Esophagus squamous epithelium (tissue), 5 donors: Measurements from ENCODE around the gene ILKAP. TPM values are rescaled to one million over a fixed set of nuclear protein-coding genes. Genes with fewer than 3 reads are reported as not detected.

Source experiments
- DNase-seq: peaks from one replicate; lab custom pipeline; 2025; lab: John Stamatoyannopoulos, UW
- H3K27ac ChIP-seq, 4 donors: fragments of 200-600 bp; sonication (generic); one replicate each; pipeline ENCODE4 v1.5.1; 2016 to 2019; ENCODE audit warnings: mild to moderate bottlenecking in 1 of 4
- H3K27me3 ChIP-seq, 4 donors: fragments of 200-600 bp; sonication (generic); 1 replicate in 3 of 4; 2 replicates in 1 of 4; pipeline versions ENCODE4 v1.5.1 to v1.6.0; 2017 to 2021; ENCODE audit warnings: antibody characterized with exemption in 1 of 4
- H3K36me3 ChIP-seq, 3 donors: fragments of 200-600 bp; sonication (generic); one replicate each; pipeline ENCODE4 v1.5.1; 2016 to 2019
- H3K4me1 ChIP-seq, 3 donors: fragments of 200-600 bp; sonication (generic); one replicate each; pipeline ENCODE4 v1.5.1; 2017 to 2019
- H3K4me3 ChIP-seq, 4 donors: fragments of 200-600 bp; sonication (generic); 1 replicate in 3 of 4; 2 replicates in 1 of 4; pipeline ENCODE4 v1.5.1; 2016 to 2019; ENCODE audit warnings: mild to moderate bottlenecking in 2 of 4, moderate library complexity in 1 of 4
- H3K9me3 ChIP-seq, 3 donors: fragments of 200-600 bp; sonication (generic); one replicate each; pipeline ENCODE4 v1.5.1; 2016 to 2019
- CTCF ChIP-seq, 6 experiments: fragments of 450-650 bp in 4 of 6; fragments of 200-600 bp in 2 of 6; sonication (generic) in 2 of 6; IDR thresholded peaks; one replicate each; pipeline ENCODE4 v1.5.1; 2016 to 2019; ENCODE audit warnings: antibody characterized with exemption in 6 of 6, mild to moderate bottlenecking in 4 of 6, moderate library complexity in 4 of 6
- POLR2A ChIP-seq, 4 donors: fragments of 450-650 bp; IDR thresholded peaks; one replicate each; pipeline ENCODE4 v1.6.1; 2017; ENCODE audit warnings: antibody characterized with exemption in 4 of 4, mild to moderate bottlenecking in 4 of 4, moderate library complexity in 3 of 4
- WGBS, 2 donors: methylation state at CpG; one replicate each; pipeline ENCODE4 v1.1.5; 2018; 5-methylcytosine and 5-hydroxymethylcytosine counted together
- intact Hi-C: fragments of 100-400 bp; cut with DNase I; formaldehyde crosslinking; loops from one replicate; pipeline ENCODE4 v1.15.0; 2022
- total RNA-seq, 4 donors: library from RNA; depleted of rRNA; stranded (reverse); fragments of >200 nt; gene quantifications; one replicate each; pipeline ENCODE4 v1.1.0, GENCODE V29; 2016
- donor health status: DM: yes; HTN: yes; CAD: no.

Gene ILKAP
- total RNA-seq, 4 donors from 2014 or later, result 13.3 to 38.3 (median 20.7) TPM

GRCh38 chr2:238165288-238165921 lies 38.1 kb downstream of the ILKAP start:
- 77 to 96% methylated on average over 2 to 4 of the region's 12 CpGs for WGBS, 2 donors
- peaks cover 0 to 41% (median 15%) of the 10 kb centered on the region in 3 donors for H3K36me3 ChIP-seq
- no peaks in the 10 kb centered on the region for H3K9me3 ChIP-seq
- H3K27ac ChIP-seq, result no peak overlapping the region
- intact Hi-C loops, result no loop called here
- TF ChIP-seq CTCF (IDR thresholded peaks at IDR 0.05), result no peak
- no peak for TF ChIP-seq POLR2A (IDR thresholded peaks at IDR 0.05)
- no peak overlapping the region for H3K4me3 ChIP-seq
- H3K4me1 ChIP-seq, result peaks cover 14 to 33% (median 21%) of the 10 kb centered on the region in 3 donors
- no peak for DNase-seq
- H3K27me3 ChIP-seq, result peaks cover 0 to 46% (median 7%) of the 10 kb centered on the region in 4 donors

- Histone ChIP-seq H3K4me1 (peaks cover 9 to 30% (median 16%) of the 10 kb centered on the region in 3 donors), H3K4me3 (no peak overlapping the region), H3K36me3 (peaks cover 0 to 36% (median 11%) of the 10 kb centered on the region in 3 donors), H3K9me3 (no peaks in the 10 kb centered on the region), H3K27me3 (peaks cover 0 to 51% (median 7%) of the 10 kb centered on the region in 4 donors), H3K27ac (no peak overlapping the region)
- TF ChIP-seq POLR2A (IDR thresholded peaks at IDR 0.05) (no peak), CTCF (IDR thresholded peaks at IDR 0.05) (no peak)
- no peak for DNase-seq
- intact Hi-C loops, result no loop called here
- 89% methylated on average over 8 of the region's 8 CpGs for WGBS, 2 donors
These were observed 38.6 kb downstream of the ILKAP start for GRCh38 chr2:238164906-238165287.

GRCh38 chr2:238163481-238164198 lies 39.9 kb downstream of the ILKAP start:
- Histone ChIP-seq H3K36me3 (peaks cover 0 to 24% (median 6%) of the 10 kb centered on the region in 3 donors), H3K4me3 (peak overlapping the region in 3 of 4 donors; percentile 9 to 55 (median 33)), H3K9me3 (no peaks in the 10 kb centered on the region), H3K27me3 (peaks cover 0 to 63% (median 7%) of the 10 kb centered on the region in 4 donors), H3K4me1 (peaks cover 0 to 28% (median 18%) of the 10 kb centered on the region in 3 donors), H3K27ac (no peak overlapping the region)
- TF ChIP-seq CTCF (IDR thresholded peaks at IDR 0.05) (no peak), POLR2A (IDR thresholded peaks at IDR 0.05) (no peak)
- DNase-seq, result no peak
- intact Hi-C loops, result no loop called here
- 0% methylated on average over 2 of the region's 95 CpGs; no CpG with 5 or more reads in 1 of the 2 donors for WGBS, 2 donors

GRCh38 chr2:238162846-238163441 lies 40.6 kb downstream of the ILKAP start:
- TF ChIP-seq POLR2A (IDR thresholded peaks at IDR 0.05), result no peak
- TF ChIP-seq CTCF (IDR thresholded peaks at IDR 0.05), result no peak
- peaks cover 7 to 35% (median 25%) of the 10 kb centered on the region in 3 donors for H3K4me1 ChIP-seq
- no peak overlapping the region for H3K27ac ChIP-seq
- peaks cover 0 to 17% (median 3%) of the 10 kb centered on the region in 3 donors for H3K36me3 ChIP-seq
- intact Hi-C loops, result no loop called here
- H3K9me3 ChIP-seq, result no peaks in the 10 kb centered on the region
- peak overlapping the region in 1 of 4 donors; percentile 55 for H3K4me3 ChIP-seq
- H3K27me3 ChIP-seq, result peaks cover 0 to 70% (median 7%) of the 10 kb centered on the region in 4 donors
- 38 to 80% methylated on average over 7 to 9 of the region's 15 CpGs for WGBS, 2 donors
- no peak for DNase-seq
